Astrocyte of the spinal cord (primary cell): ENCODE measurements around the gene CAMKK1.

Experiments used
- DNase-seq: peaks from one replicate; pipeline ENCODE4 v3.0.0; 2011; ENCODE audit warnings: low read depth, low spot score
- H3K4me3 ChIP-seq: 2 replicates; pipeline ENCODE4 v1.5.1; 2011; ENCODE audit warnings: low read depth, mild to moderate bottlenecking, low read length, moderate library complexity
- in situ Hi-C: cut with HindIII; loops from 2 replicates; pipeline ENCODE4 v1.10.0; 2017; ENCODE audit warnings: low sequenced_read_pairs
- TF ChIP-seq, protein P1 (sequence below): IDR thresholded peaks from 2 replicates; pipeline ENCODE4 v1.5.1; 2012; ENCODE audit warnings: low read depth, mild to moderate bottlenecking, low read length, inconsistent platforms

Gene CAMKK1

DNA sequence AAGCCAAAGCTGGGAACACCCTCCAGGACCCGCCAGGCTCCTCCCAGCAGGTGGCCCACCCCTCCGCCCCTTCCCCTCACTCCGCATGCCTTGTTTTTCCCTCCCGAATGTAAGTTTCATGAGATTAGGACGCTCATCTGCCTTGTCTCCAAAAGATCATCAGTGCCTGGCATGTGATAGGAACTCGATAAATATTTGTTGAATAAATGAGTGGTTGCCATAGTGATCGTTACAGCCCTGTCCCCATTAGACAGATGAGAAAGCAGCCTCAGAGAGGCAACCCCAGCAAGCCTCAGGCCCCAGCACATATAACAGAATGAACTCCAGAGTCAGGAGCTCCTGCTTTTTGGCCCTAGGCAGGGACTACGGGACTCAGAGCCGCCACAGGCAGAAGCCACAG lies 5.0 kb downstream of the CAMKK1 start:
- no peak overlapping the region for H3K4me3 ChIP-seq
- TF ChIP-seq, protein P1, sequence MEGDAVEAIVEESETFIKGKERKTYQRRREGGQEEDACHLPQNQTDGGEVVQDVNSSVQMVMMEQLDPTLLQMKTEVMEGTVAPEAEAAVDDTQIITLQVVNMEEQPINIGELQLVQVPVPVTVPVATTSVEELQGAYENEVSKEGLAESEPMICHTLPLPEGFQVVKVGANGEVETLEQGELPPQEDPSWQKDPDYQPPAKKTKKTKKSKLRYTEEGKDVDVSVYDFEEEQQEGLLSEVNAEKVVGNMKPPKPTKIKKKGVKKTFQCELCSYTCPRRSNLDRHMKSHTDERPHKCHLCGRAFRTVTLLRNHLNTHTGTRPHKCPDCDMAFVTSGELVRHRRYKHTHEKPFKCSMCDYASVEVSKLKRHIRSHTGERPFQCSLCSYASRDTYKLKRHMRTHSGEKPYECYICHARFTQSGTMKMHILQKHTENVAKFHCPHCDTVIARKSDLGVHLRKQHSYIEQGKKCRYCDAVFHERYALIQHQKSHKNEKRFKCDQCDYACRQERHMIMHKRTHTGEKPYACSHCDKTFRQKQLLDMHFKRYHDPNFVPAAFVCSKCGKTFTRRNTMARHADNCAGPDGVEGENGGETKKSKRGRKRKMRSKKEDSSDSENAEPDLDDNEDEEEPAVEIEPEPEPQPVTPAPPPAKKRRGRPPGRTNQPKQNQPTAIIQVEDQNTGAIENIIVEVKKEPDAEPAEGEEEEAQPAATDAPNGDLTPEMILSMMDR = no peak
- DNase-seq = peak; percentile 29
- in situ Hi-C loops = no loop called here

DNA sequence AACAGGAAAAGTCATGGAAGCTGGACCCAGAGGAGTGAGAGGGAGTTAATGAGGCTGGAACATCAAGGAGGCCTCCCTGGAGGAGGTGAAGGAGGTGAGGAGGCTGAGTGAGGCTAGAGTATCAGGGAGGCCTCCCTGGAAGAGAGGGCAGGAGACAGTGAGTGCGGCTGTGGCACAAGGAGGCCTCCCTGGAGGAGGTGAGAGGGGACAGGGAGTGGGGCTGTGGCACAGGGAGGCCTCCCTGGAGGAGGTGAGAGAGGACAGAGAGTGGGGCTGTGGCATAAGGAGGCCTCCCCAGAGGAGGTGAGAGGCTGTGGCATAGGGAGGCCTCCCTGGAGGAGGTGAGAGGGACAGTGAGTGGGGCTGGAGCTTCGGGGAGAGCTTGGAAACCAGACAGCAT lies 5.5 kb downstream of the CAMKK1 start:
- TF ChIP-seq, protein P1 = no peak
- in situ Hi-C loops = no loop called here
- DNase-seq = no peak
- H3K4me3 ChIP-seq = no peak overlapping the region

GRCh38 chr17:3886776-3887175 lies 6.1 kb downstream of the CAMKK1 start:
- no peak overlapping the region for H3K4me3 ChIP-seq
- no peak for DNase-seq
- TF ChIP-seq, protein P1 = no peak
- in situ Hi-C loops = no loop called here

- H3K4me3 ChIP-seq = no peak overlapping the region
- in situ Hi-C loops = no loop called here
- peak; percentile 82 for DNase-seq
- TF ChIP-seq, protein P1 = no peak
Measured at GRCh38 chr17:3885970-3886369, 6.9 kb downstream of the CAMKK1 start.

GRCh38 chr17:3885271-3885670 lies 7.6 kb downstream of the CAMKK1 start:
- peak; percentile 40 for DNase-seq
- no peak overlapping the region for H3K4me3 ChIP-seq
- in situ Hi-C loops = no loop called here
- TF ChIP-seq, protein P1 = no peak

DNA sequence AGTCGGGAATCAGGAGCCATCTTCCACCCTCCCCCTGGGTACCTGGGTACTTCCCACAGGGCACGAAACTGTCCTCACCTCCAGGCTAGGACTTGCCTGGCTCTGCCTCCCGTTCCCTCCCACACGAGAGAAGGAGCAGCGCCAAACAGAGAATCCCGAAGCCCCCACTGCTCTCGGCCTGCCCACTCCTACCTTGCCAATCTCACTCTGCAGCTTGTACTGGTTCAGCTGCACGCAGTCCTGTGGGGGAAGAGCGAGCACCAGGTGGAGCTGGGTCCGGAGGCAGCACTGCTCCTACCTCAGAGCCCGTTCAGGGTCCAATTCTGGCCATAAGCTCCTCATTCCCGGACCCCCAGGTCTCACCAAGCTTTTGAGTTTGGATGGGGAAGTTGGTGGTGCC lies 8.7 kb downstream of the CAMKK1 start:
- in situ Hi-C loops = no loop called here
- H3K4me3 ChIP-seq = no peak overlapping the region
- DNase-seq = no peak
- TF ChIP-seq, protein P1 = no peak

- H3K4me3 ChIP-seq = no peak overlapping the region
- TF ChIP-seq, protein P1 = no peak
- in situ Hi-C loops = no loop called here
- DNase-seq = no peak
Measured at GRCh38 chr17:3882276-3882675, 10.6 kb downstream of the CAMKK1 start.
